22Rv1 (cell line): ENCODE results near the gene PFDN6.

Experiments used
- ZFX ChIP-seq: fragments of 450-650 bp; IDR thresholded peaks from 2 replicates; pipeline ENCODE4 v1.6.1; 2017; ENCODE audit warnings: antibody characterized with exemption, borderline replicate concordance
- TF ChIP-seq, protein P1 (sequence below): fragments of 450-650 bp; IDR thresholded peaks from 2 replicates; pipeline ENCODE4 v1.5.1; 2017; ENCODE audit warnings: mild to moderate bottlenecking

DNA sequence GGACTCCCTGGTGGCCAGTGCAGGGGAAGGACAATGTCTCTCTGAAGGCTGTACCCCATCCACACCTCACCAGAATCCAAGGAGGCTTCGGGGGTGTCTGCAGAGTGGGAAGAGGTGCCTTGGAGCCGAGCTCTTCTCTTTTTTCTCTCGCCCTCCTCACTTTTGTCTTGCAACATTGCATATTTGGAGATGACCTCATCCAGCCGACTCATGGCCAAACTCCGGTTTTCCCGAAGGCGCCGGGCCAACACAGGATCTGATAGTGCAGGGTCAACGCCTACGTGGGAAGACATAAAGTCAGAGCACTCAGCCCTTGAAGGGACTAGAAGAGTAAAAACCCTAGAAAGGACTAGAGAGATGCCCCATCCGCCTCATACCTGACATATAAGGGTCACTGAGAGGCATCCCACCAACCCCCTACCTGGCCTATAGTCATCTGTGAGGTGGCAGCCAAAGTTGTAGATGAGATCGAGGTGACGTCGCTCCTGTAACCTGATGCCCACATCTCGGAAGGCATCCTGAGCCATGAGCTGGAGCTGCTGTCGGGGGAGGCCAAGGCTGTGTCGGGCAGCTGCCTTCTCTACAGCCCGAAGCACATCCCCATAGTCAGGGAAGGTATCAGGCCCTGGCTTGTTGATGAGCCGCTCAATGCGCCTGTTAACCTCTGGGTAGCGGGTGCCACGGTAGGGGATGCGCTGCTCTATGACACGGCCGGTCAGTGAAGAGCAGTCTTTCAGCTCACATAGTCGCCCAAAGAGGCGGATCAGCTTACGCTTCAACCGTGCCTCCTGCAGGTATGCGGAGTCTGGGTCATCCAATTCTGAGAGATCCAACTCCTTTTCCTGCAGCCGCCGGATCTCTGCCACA is 31.1 kb downstream of the PFDN6 start:
- TF ChIP-seq, protein P1, sequence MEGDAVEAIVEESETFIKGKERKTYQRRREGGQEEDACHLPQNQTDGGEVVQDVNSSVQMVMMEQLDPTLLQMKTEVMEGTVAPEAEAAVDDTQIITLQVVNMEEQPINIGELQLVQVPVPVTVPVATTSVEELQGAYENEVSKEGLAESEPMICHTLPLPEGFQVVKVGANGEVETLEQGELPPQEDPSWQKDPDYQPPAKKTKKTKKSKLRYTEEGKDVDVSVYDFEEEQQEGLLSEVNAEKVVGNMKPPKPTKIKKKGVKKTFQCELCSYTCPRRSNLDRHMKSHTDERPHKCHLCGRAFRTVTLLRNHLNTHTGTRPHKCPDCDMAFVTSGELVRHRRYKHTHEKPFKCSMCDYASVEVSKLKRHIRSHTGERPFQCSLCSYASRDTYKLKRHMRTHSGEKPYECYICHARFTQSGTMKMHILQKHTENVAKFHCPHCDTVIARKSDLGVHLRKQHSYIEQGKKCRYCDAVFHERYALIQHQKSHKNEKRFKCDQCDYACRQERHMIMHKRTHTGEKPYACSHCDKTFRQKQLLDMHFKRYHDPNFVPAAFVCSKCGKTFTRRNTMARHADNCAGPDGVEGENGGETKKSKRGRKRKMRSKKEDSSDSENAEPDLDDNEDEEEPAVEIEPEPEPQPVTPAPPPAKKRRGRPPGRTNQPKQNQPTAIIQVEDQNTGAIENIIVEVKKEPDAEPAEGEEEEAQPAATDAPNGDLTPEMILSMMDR: no peak
- TF ChIP-seq ZFX: no peak
